Cardiac fibroblast (primary cell): ENCODE results near the gene CHN2.

Experiments used
- DNase-seq, 2 donors: peaks; one replicate each; pipeline versions ENCODE4 v3.0.0 to v3.0.0-alpha.2; 2010; ENCODE audit warnings: low read depth in 2 of 2
- H3K4me3 ChIP-seq, 2 donors: replicated peaks in 1 of 2; 1 replicate in 1 of 2; 2 replicates in 1 of 2; pipeline ENCODE4 v1.5.1; 2011; ENCODE audit warnings: low read depth in 2 of 2, low read length in 2 of 2, mild to moderate bottlenecking in 2 of 2, moderate library complexity in 1 of 2
- CTCF ChIP-seq: IDR thresholded peaks from one replicate; pipeline ENCODE4 v1.5.1; 2011; ENCODE audit warnings: low read depth, mild to moderate bottlenecking, low read length, inconsistent platforms

CHN2 gene

GRCh38 chr7:29487424-29487823 lies 292.8 kb downstream of the CHN2 start:
- H3K4me3 ChIP-seq: no peak overlapping the region
- TF ChIP-seq CTCF: no peak
- DNase-seq: no peak

GRCh38 chr7:29488203-29488970 lies 293.8 kb downstream of the CHN2 start:
- H3K4me3 ChIP-seq: peak overlapping the region in 1 of 2 donors; percentile 4
- peak; percentile 45 to 46 for DNase-seq
- no peak for TF ChIP-seq CTCF

GRCh38 chr7:29488977-29489376 lies 294.4 kb downstream of the CHN2 start:
- peak; percentile 88 to 96 for DNase-seq
- H3K4me3 ChIP-seq: no peak overlapping the region
- no peak for TF ChIP-seq CTCF

GRCh38 chr7:29490094-29490607 lies 295.6 kb downstream of the CHN2 start:
- H3K4me3 ChIP-seq: no peak overlapping the region
- no peak for TF ChIP-seq CTCF
- DNase-seq: no peak

- H3K4me3 ChIP-seq: no peak overlapping the region
- DNase-seq: peak; percentile 88 to 89
- no peak for TF ChIP-seq CTCF
Measured at GRCh38 chr7:29494350-29494749, 299.8 kb downstream of the CHN2 start.

- DNase-seq: no peak
- H3K4me3 ChIP-seq: no peak overlapping the region
- no peak for TF ChIP-seq CTCF
Measured at GRCh38 chr7:29495653-29496052, 301.1 kb downstream of the CHN2 start.
